Thyroid gland (tissue), 4 donors: Measurements from ENCODE around the gene PPAT. TPM values are rescaled to one million over a fixed set of nuclear protein-coding genes. Genes with fewer than 3 reads are reported as not detected.
"Not testable (repeated sequence)": the region's sequence is repeated elsewhere in the genome, so short reads cannot be mapped to it uniquely, and the experiment has no call there.

Experiments
- DNase-seq, 2 donors: peaks; one replicate each; pipeline ENCODE4 v3.0.0-alpha.2; 2019
- H3K27ac ChIP-seq, 3 donors: fragments of 200-600 bp; sonication (generic); 1 replicate in 2 of 3; 2 replicates in 1 of 3; pipeline ENCODE4 v1.5.1; 2016 to 2019; ENCODE audit warnings: mild to moderate bottlenecking in 1 of 3, moderate library complexity in 1 of 3
- H3K27me3 ChIP-seq: fragments of 200-600 bp; sonication (generic); one replicate; pipeline ENCODE4 v1.5.1; 2019
- H3K36me3 ChIP-seq, 2 donors: fragments of 200-600 bp; sonication (generic); one replicate each; pipeline ENCODE4 v1.5.1; 2016 to 2019
- H3K4me1 ChIP-seq, 2 donors: fragments of 200-600 bp; sonication (generic); one replicate each; pipeline ENCODE4 v1.5.1; 2017 to 2019
- H3K4me3 ChIP-seq, 3 donors: fragments of 200-600 bp; sonication (generic); replicated peaks in 1 of 3; 1 replicate in 2 of 3; 2 replicates in 1 of 3; pipeline ENCODE4 v1.5.1; 2016; ENCODE audit warnings: mild to moderate bottlenecking in 1 of 3
- H3K9me3 ChIP-seq: fragments of 200-600 bp; sonication (generic); one replicate; pipeline ENCODE4 v1.5.1; 2017
- POLR2A ChIP-seq, 2 donors: fragments of 450-650 bp; IDR thresholded peaks; one replicate each; pipeline ENCODE4 v1.6.1; 2017; ENCODE audit warnings: antibody characterized with exemption in 2 of 2, mild to moderate bottlenecking in 2 of 2, moderate library complexity in 1 of 2
- whole genome bisulfite sequencing, 2 donors: methylation state at CpG; one replicate each; pipeline ENCODE4 v1.1.5; 2017; 5-methylcytosine and 5-hydroxymethylcytosine counted together
- intact Hi-C: fragments of 100-400 bp; cut with DNase I; formaldehyde crosslinking; loops from one replicate; pipeline ENCODE4 v1.15.1; 2023
- total RNA-seq, 4 donors: library from RNA; depleted of rRNA; stranded (reverse); fragments of >200 nt; gene quantifications; one replicate each; pipeline ENCODE4 v1.2.3, GENCODE V29; 2016
- TF ChIP-seq, protein P1 (sequence below), 6 experiments: fragments of 200-600 bp in 3 of 6; fragments of 450-650 bp in 3 of 6; sonication (generic) in 3 of 6; IDR thresholded peaks; one replicate each; pipeline ENCODE4 v1.5.1; 2016 to 2019; ENCODE audit warnings: antibody characterized with exemption in 6 of 6, mild to moderate bottlenecking in 2 of 6, inconsistent platforms in 1 of 6, moderate library complexity in 1 of 6

The PPAT gene
- total RNA-seq, 4 donors from 2014 or later = 3.1 to 6.1 (median 4.7) TPM

- H3K27ac ChIP-seq = no peak overlapping the region
- DNase-seq = no peak
- H3K4me3 ChIP-seq = no peak overlapping the region
- no peaks in the 10 kb centered on the region for H3K27me3 ChIP-seq
- H3K4me1 ChIP-seq = no peaks in the 10 kb centered on the region
- TF ChIP-seq, protein P1, sequence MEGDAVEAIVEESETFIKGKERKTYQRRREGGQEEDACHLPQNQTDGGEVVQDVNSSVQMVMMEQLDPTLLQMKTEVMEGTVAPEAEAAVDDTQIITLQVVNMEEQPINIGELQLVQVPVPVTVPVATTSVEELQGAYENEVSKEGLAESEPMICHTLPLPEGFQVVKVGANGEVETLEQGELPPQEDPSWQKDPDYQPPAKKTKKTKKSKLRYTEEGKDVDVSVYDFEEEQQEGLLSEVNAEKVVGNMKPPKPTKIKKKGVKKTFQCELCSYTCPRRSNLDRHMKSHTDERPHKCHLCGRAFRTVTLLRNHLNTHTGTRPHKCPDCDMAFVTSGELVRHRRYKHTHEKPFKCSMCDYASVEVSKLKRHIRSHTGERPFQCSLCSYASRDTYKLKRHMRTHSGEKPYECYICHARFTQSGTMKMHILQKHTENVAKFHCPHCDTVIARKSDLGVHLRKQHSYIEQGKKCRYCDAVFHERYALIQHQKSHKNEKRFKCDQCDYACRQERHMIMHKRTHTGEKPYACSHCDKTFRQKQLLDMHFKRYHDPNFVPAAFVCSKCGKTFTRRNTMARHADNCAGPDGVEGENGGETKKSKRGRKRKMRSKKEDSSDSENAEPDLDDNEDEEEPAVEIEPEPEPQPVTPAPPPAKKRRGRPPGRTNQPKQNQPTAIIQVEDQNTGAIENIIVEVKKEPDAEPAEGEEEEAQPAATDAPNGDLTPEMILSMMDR (IDR thresholded peaks at IDR 0.05) = no peak
- no peak for TF ChIP-seq POLR2A (IDR thresholded peaks at IDR 0.05)
- 95 to 98% methylated on average over 1 of the region's 1 CpG for WGBS, 2 donors
- no peaks in the 10 kb centered on the region for H3K9me3 ChIP-seq
- intact Hi-C loops = no loop called here
- H3K36me3 ChIP-seq = peaks cover 2 to 13% of the 10 kb centered on the region in 2 donors
These were observed 14.9 kb upstream of the PPAT start for GRCh38 chr4:56450342-56450741.

DNA sequence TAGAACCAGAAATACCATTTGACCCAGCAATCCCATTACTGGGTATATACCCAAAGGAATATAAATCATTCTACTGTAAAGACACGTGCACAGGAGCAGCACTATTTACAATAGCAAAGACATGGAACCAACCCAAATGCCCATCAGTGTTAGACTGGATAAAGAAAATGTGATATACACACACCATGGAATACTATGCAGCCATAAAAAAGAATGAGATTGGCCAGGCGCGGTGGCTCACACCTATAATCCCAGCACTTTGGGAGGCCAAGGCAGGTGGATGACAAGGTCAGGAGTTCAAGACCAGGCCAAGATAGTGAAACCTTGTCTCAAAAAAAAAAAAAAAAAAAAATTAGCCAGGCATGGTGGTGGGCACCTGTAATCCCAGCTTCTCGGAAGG lies 14.1 kb upstream of the PPAT start:
- WGBS, 2 donors = 96 to 97% methylated on average over 4 of the region's 4 CpGs
- H3K27ac ChIP-seq, DNase-seq, intact Hi-C loops, H3K4me1 ChIP-seq, H3K4me3 ChIP-seq, H3K9me3 ChIP-seq, H3K27me3 ChIP-seq: not testable (repeated sequence)
- peaks cover 2 to 13% of the 10 kb centered on the region in 2 donors for H3K36me3 ChIP-seq

DNA sequence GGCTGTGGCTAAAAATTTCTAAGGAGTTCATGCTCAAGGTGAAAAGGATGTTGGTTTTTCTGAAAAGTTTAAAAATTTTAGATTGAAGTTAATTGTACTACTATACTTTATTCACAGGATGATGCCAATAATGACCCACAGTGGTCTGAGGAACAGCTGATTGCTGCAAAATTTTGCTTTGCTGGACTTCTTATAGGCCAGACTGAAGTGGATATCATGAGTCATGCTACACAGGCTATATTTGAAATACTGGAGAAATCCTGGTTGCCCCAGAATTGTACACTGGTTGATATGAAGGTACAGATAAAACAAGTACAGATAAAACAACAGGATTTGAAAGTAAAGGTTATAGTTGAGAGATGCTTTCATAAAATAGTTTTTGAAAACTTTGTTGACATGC lies 12.9 kb upstream of the PPAT start:
- no peak for TF ChIP-seq POLR2A (IDR thresholded peaks at IDR 0.05)

DNA sequence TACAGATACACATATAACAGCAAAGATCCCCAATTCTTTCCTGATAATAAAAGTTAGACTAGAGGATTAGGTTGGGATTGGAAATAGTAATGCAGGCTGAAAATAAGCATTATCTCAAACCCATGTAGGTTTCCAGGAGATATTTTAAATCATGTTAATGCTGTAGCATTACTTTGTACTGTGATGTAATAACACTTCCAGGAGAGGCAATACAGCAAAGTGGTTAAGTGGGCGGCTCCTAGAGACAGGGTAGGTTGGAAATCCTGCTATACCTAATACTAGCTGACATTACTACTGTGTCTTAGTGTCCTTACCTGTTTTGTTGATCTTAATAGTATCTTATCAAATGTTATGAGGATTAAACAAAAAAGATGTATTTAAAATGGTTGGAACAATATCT lies 10.3 kb upstream of the PPAT start:
- no peaks in the 10 kb centered on the region for H3K9me3 ChIP-seq
- 93 to 96% methylated on average over 1 of the region's 1 CpG for WGBS, 2 donors
- H3K27me3 ChIP-seq = no peaks in the 10 kb centered on the region
- H3K36me3 ChIP-seq = peaks cover 0 to 9% of the 10 kb centered on the region in 2 donors
- intact Hi-C loops = no loop called here
- TF ChIP-seq POLR2A (IDR thresholded peaks at IDR 0.05) = no peak
- TF ChIP-seq, protein P1 (IDR thresholded peaks at IDR 0.05) = no peak
- H3K27ac ChIP-seq = no peak overlapping the region
- H3K4me1 ChIP-seq = no peaks in the 10 kb centered on the region
- no peak overlapping the region for H3K4me3 ChIP-seq
- no peak for DNase-seq

More for the DNA sequence above, 12.9 kb upstream of the PPAT start:
- intact Hi-C loops = no loop called here
- Histone ChIP-seq H3K36me3 (peaks cover 2 to 13% of the 10 kb centered on the region in 2 donors), H3K4me3 (no peak overlapping the region), H3K4me1 (no peaks in the 10 kb centered on the region), H3K9me3 (no peaks in the 10 kb centered on the region), H3K27me3 (no peaks in the 10 kb centered on the region), H3K27ac (no peak overlapping the region)
- no peak for DNase-seq

- Histone ChIP-seq H3K4me1 (no peaks in the 10 kb centered on the region), H3K9me3 (no peaks in the 10 kb centered on the region), H3K27me3 (no peaks in the 10 kb centered on the region), H3K4me3 (no peak overlapping the region), H3K36me3 (peaks cover 0 to 5% of the 10 kb centered on the region in 2 donors), H3K27ac (no peak overlapping the region)
- TF ChIP-seq, protein P1 (IDR thresholded peaks at IDR 0.05) = no peak
- no peak for TF ChIP-seq POLR2A (IDR thresholded peaks at IDR 0.05)
- intact Hi-C loops = no loop called here
- DNase-seq = no peak
- 96 to 97% methylated on average over 2 of the region's 2 CpGs for WGBS, 2 donors
These were observed 9.3 kb upstream of the PPAT start for GRCh38 chr4:56444719-56445118.

- intact Hi-C loops = no loop called here
- no peak overlapping the region for H3K27ac ChIP-seq
- H3K9me3 ChIP-seq = no peaks in the 10 kb centered on the region
- H3K27me3 ChIP-seq = no peaks in the 10 kb centered on the region
- H3K36me3 ChIP-seq = no peaks in the 10 kb centered on the region
- H3K4me1 ChIP-seq = no peaks in the 10 kb centered on the region
- no peak for TF ChIP-seq POLR2A (IDR thresholded peaks at IDR 0.05)
- TF ChIP-seq, protein P1 (IDR thresholded peaks at IDR 0.05) = no peak
- no peak overlapping the region for H3K4me3 ChIP-seq
- DNase-seq = no peak
- WGBS, 2 donors = 94 to 98% methylated on average over 1 of the region's 1 CpG
These were observed 5.6 kb upstream of the PPAT start for GRCh38 chr4:56440983-56441382.
